GM21737 (cell line): ENCODE results near the gene FECH.
A peak's percentile ranks its signal among the peaks of the same experiment; 100 is the strongest.
"Not testable (repeated sequence)": the region's sequence is repeated elsewhere in the genome, so short reads cannot be mapped to it uniquely, and the experiment has no call there.

Experiments used
- ATAC-seq: cut with Tn5 transposase; IDR thresholded peaks from one replicate; pipeline ENCODE4 v1.9.1; 2021; ENCODE audit warnings: mild to moderate bottlenecking, moderate library complexity; ENCODE audit not compliant: unreplicated experiment

Gene FECH

GRCh38 chr18:57586251-57587049, at the start of gene FECH:
Gene FECH (minus strand): TSS chr18:57586702. CDS start chr18:57586620, 82 bp downstream.
- ATAC-seq = peak; percentile 90

GRCh38 chr18:57635003-57635822, 48.7 kb upstream of the FECH start:
- ATAC-seq = no peak

- ATAC-seq = no peak
Measured at GRCh38 chr18:57631697-57632096, 45.2 kb upstream of the FECH start.

- ATAC-seq = no peak
Measured at GRCh38 chr18:57630754-57631595, 44.5 kb upstream of the FECH start.

GRCh38 chr18:57630002-57630753, 43.7 kb upstream of the FECH start:
- peak; percentile 88 for ATAC-seq

- ATAC-seq = no peak
Measured at GRCh38 chr18:57629422-57629821, 42.9 kb upstream of the FECH start.

DNA sequence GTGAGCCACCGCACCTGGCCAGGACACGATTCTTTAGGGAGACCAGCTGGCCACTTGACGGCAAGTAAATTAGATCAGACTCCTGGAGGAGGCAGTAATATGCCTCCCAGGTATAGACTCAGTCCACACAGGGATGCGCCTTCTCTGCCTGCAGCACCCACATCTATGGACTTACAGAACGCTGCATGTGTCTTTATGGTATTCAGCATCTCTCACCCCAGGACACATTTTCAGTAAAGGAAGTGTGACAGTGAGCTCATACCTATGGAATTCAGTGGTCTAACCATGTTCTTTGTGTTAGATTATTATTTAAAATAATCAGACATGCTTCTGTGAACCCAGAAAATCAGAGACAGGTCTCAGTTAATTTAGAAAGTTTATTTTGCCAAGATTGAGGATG, 41.0 kb upstream of the FECH start:
- ATAC-seq = no peak

DNA sequence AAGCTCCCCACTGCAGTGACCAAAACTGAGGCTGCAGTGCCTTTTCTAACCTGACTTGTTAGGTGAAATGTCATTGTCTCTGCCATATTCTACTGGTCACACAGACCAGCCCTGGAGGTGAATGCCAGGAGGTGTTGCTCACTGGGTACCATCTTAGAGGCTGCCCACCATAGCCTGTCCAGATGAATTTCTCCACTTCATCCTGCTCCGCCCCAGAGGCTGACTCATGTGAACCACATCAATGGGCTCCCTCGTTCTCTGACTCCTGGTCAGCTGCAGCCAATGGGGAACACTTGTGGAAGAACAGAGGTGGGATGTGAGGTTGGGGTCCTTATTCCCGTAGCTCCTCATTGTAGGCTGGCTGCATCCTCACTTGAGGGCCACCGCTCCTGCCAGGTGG, 38.5 kb upstream of the FECH start:
- ATAC-seq = no peak

DNA sequence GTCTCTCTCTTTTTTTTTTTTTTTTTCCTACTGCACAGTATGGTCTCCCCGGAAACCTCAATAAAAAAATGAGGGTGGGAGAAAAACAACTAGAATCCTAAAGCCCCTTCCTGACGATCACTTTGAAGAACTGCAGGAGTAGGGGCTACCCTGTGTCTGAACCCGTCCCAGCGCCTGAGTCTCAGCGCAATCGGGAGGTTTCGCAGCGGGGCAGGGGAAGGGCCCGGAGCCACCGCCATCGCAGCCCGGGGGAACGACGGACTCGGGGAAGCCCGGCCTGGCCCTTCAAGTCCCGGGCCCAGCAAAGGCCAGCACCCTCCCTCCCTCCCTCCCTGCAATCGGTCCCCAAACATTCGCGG, 34.7 kb upstream of the FECH start:
- ATAC-seq = peak; percentile 17

- no peak for ATAC-seq
Measured at GRCh38 chr18:57619876-57620275, 33.4 kb upstream of the FECH start.

- no peak for ATAC-seq
Measured at GRCh38 chr18:57618910-57619309, 32.4 kb upstream of the FECH start.

GRCh38 chr18:57603871-57604270, 17.4 kb upstream of the FECH start:
- ATAC-seq = no peak

GRCh38 chr18:57595347-57595746, 8.8 kb upstream of the FECH start:
- ATAC-seq = no peak

DNA sequence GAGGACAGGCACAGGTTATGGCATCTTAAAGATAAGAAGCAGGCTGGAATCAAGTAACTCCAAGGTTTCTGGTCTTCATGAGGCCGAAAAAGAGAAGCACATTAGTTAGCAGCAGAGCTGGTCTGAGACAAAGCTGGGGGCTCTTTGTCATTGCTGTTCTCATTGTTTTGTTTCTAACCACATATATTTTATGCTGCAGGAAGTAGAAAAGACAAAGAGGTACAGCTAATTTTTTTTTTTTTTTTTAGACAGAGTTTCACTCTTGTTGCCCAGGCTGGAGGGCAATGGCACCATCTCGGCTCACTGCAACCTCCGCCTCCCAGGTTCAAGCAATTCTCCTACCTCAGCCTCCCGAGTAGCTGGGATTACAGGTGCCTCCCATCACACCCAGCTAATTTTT, 6.2 kb upstream of the FECH start:
- not testable (repeated sequence) for ATAC-seq

- ATAC-seq = no peak
Measured at GRCh38 chr18:57589161-57589560, 2.7 kb upstream of the FECH start.

GRCh38 chr18:57587098-57587661, 678 bp upstream of the FECH start:
- ATAC-seq = no peak

GRCh38 chr18:57585855-57586250, 649 bp downstream of the FECH start:
- ATAC-seq = no peak

DNA sequence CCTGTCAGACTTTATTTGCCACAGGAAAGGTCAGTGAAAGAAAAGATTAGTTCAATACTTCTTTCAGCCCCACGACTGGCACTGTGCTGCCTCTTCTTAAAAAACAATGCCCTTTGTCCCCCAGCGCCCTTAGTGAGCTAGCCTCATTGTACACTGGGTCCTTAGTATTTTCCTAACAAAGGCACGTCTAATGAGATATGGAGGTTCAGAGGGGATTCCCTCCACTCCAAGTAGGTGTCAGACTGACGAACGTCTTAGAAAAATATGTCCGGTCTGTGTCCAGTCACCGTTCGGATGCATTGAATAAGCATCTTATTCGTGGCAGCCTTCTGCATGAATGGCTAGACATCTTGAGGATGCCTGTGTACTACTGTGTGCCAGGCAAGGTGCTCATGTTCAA, 1.1 kb downstream of the FECH start:
- no peak for ATAC-seq

- ATAC-seq = no peak
Measured at GRCh38 chr18:57584444-57584843, 2.1 kb downstream of the FECH start.

GRCh38 chr18:57583297-57583835, 3.1 kb downstream of the FECH start:
- no peak for ATAC-seq
